Measurements from ENCODE around the gene TNNC2.

- TF ChIP-seq CTCF (IDR thresholded peaks at IDR 0.05) = no peak
- TF ChIP-seq EP300 (IDR thresholded peaks at IDR 0.05) = peak in 1 of 2 donors; percentile 15
- TF ChIP-seq POLR2A (IDR thresholded peaks at IDR 0.05) = no peak
Measured at GRCh38 chr20:45826381-45827019, 612 bp downstream of the TNNC2 start.
